ENCODE measurements around the gene AKAP6.

The AKAP6 gene

DNA sequence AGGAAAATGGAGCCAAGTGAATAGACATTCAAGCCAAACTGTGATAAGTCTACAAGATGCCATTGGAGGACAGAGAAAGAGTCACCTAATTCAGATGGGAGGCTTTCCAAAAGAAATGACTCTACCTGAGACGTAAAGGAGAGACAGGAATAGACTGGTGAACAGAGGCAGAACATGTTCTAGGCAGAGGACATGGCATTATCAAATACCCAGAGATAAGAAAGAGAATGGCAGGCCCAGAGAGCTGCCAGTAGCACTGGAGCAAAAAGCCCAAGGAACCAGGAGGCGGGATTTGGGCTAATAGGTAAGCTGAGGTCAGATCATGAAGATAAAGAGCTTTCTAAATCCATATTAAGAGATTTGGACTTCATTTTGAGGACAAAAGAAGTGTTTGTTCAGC is 207.1 kb downstream of the AKAP6 start:
- no peak overlapping the region for H3K4me3 Mint-ChIP-seq
- ATAC-seq (replicated peaks) = no peak
- no peak overlapping the region for H3K27ac Mint-ChIP-seq
- no peaks in the 10 kb centered on the region for H3K4me1 Mint-ChIP-seq
- H3K36me3 Mint-ChIP-seq = no peaks in the 10 kb centered on the region
- no peaks in the 10 kb centered on the region for H3K9me3 Mint-ChIP-seq
- DNase-seq = no peak
- H3K27me3 Mint-ChIP-seq = no peaks in the 10 kb centered on the region

- H3K36me3 Mint-ChIP-seq = no peaks in the 10 kb centered on the region
- no peaks in the 10 kb centered on the region for H3K27me3 Mint-ChIP-seq
- no peaks in the 10 kb centered on the region for H3K4me1 Mint-ChIP-seq
- no peak overlapping the region for H3K4me3 Mint-ChIP-seq
- no peaks in the 10 kb centered on the region for H3K9me3 Mint-ChIP-seq
- DNase-seq (no peak), ATAC-seq (replicated peaks) (no peak)
- H3K27ac Mint-ChIP-seq = no peak overlapping the region
Measured at GRCh38 chr14:32537166-32537565, 208.1 kb downstream of the AKAP6 start.

GRCh38 chr14:32542507-32542906 is 213.4 kb downstream of the AKAP6 start:
- H3K27ac Mint-ChIP-seq = no peak overlapping the region
- no peaks in the 10 kb centered on the region for H3K4me1 Mint-ChIP-seq
- no peaks in the 10 kb centered on the region for H3K9me3 Mint-ChIP-seq
- no peak for DNase-seq
- no peak for ATAC-seq (replicated peaks)
- H3K27me3 Mint-ChIP-seq = no peaks in the 10 kb centered on the region
- no peak overlapping the region for H3K4me3 Mint-ChIP-seq
- H3K36me3 Mint-ChIP-seq = no peaks in the 10 kb centered on the region

GRCh38 chr14:32545095-32545494 is 216.0 kb downstream of the AKAP6 start:
- no peaks in the 10 kb centered on the region for H3K36me3 Mint-ChIP-seq
- no peak overlapping the region for H3K27ac Mint-ChIP-seq
- no peaks in the 10 kb centered on the region for H3K4me1 Mint-ChIP-seq
- H3K4me3 Mint-ChIP-seq = no peak overlapping the region
- ATAC-seq (replicated peaks) = no peak
- no peaks in the 10 kb centered on the region for H3K27me3 Mint-ChIP-seq
- no peaks in the 10 kb centered on the region for H3K9me3 Mint-ChIP-seq
- no peak for DNase-seq

- H3K27me3 Mint-ChIP-seq = no peaks in the 10 kb centered on the region
- no peak overlapping the region for H3K4me3 Mint-ChIP-seq
- no peaks in the 10 kb centered on the region for H3K36me3 Mint-ChIP-seq
Measured at GRCh38 chr14:32545506-32546210, 216.6 kb downstream of the AKAP6 start.

GRCh38 chr14:32546246-32546645 is 217.1 kb downstream of the AKAP6 start:
- DNase-seq (no peak), ATAC-seq (replicated peaks) (no peak)
- Mint-ChIP-seq H3K36me3 (no peaks in the 10 kb centered on the region), H3K27me3 (no peaks in the 10 kb centered on the region), H3K4me3 (no peak overlapping the region), H3K9me3 (no peaks in the 10 kb centered on the region), H3K4me1 (no peaks in the 10 kb centered on the region), H3K27ac (no peak overlapping the region)

More at GRCh38 chr14:32545506-32546210, 216.6 kb downstream of the AKAP6 start:
- Mint-ChIP-seq H3K27ac (no peak overlapping the region), H3K4me1 (no peaks in the 10 kb centered on the region), H3K9me3 (no peaks in the 10 kb centered on the region)
- ATAC-seq (replicated peaks) (no peak), DNase-seq (no peak)

DNA sequence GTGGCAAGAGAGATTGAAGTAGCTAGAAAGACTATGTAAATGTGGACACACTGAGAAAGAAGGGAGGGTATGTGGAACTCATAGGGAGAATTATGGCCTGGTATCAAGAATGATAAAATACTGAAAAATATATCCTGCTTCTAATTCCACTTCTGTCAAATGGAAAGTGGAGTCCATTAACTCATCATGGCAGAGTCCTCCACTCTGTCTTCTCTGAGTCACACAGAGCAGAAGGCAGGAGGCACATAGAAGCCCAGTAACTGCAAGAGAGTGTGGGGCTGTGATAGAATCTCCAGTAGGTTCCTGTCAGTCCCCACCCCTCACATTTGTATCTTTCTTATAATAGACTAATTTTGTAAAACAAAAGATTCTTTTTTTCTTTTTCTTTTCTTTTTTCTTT is 223.7 kb downstream of the AKAP6 start:
- no peak overlapping the region for H3K4me3 Mint-ChIP-seq
- ATAC-seq (replicated peaks) (no peak), DNase-seq (no peak)
- H3K9me3 Mint-ChIP-seq = no peaks in the 10 kb centered on the region
- no peaks in the 10 kb centered on the region for H3K36me3 Mint-ChIP-seq
- no peaks in the 10 kb centered on the region for H3K4me1 Mint-ChIP-seq
- H3K27ac Mint-ChIP-seq = no peak overlapping the region
- no peaks in the 10 kb centered on the region for H3K27me3 Mint-ChIP-seq

DNA sequence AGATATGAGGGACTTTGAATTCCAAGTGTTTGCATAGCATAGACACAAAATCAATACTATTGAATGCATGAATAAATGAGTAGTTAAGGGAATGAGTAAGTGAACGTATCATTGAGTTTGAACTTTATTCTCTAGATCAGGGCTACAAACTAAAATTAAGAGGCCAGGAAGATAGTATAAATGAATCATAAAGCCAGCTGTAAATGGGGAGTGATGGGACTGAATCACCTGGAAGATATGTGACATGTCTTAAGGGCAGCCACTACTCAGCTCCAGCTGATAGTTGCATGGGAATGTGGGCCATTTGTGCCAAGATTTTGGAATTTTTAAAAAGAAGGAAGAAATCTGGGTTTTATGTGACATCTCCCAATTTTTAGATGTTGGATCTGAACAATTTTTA is 229.9 kb downstream of the AKAP6 start:
- DNase-seq = no peak
- Mint-ChIP-seq H3K27ac (no peak overlapping the region), H3K4me1 (no peaks in the 10 kb centered on the region), H3K9me3 (no peaks in the 10 kb centered on the region), H3K27me3 (no peaks in the 10 kb centered on the region), H3K4me3 (no peak overlapping the region), H3K36me3 (no peaks in the 10 kb centered on the region)
- no peak for ATAC-seq (replicated peaks)

DNA sequence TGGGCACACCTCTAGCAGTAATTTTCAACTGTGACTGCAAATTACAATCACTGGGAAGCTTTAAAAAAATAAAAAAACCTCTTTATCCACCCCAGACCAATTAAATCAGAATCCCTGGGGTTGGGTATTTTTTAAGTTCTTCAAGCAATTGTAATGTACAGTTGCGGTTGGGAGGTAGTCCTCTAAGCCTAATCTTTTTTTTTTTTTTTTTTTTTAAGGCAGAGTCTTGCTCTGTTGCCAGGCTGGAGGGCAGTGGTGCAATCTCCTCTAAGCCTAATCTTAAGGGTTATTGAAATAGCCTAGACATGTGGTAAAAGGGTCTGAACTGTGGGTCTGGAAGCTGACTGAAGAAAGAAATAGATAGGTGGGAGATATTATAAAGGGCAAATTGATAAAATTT is 230.5 kb downstream of the AKAP6 start:
- no peak for ATAC-seq (replicated peaks)
- H3K36me3 Mint-ChIP-seq = no peaks in the 10 kb centered on the region
- H3K27me3 Mint-ChIP-seq = no peaks in the 10 kb centered on the region
- peaks cover 0 to 2% of the 10 kb centered on the region in 2 donors for H3K4me1 Mint-ChIP-seq
- DNase-seq = no peak
- H3K27ac Mint-ChIP-seq = no peak overlapping the region
- H3K4me3 Mint-ChIP-seq = no peak overlapping the region
- no peaks in the 10 kb centered on the region for H3K9me3 Mint-ChIP-seq

DNA sequence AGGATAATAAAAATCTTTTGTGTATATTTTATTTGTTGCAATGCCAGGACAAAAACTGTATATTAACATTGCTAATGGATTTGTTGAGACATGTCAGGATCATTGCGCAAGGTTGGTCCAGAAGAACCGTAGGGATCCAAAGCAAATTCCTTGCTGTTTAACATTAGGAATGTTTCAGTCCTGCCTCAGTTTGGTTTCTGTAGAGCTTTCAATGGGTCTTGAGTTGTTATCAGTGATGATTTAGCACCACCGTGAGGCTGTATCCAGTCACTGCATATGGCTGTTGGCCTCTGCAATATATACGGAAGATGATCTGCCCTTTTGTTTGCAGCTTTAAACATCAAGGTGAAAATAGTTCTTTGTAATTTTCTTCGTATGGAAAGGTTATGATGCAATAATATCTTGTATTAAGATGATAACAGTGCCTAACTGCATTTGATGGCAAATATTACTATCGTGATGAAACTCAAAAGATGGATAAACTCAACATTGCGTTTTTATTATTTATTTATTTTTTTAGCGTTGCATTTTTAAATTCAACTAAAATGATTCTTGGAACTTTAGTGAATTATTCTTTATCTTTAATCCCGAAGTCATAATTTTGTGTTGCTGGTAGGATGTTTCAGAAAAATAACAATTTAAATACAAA is 231.2 kb downstream of the AKAP6 start:
- Mint-ChIP-seq H3K27me3 (no peaks in the 10 kb centered on the region), H3K4me3 (no peak overlapping the region), H3K27ac (no peak overlapping the region), H3K9me3 (no peaks in the 10 kb centered on the region), H3K4me1 (peaks cover 0 to 3% of the 10 kb centered on the region in 2 donors), H3K36me3 (no peaks in the 10 kb centered on the region)
- ATAC-seq (replicated peaks) (peak; percentile 69 to 71), DNase-seq (no peak)

- Mint-ChIP-seq H3K27me3 (no peaks in the 10 kb centered on the region), H3K4me3 (no peak overlapping the region), H3K36me3 (no peaks in the 10 kb centered on the region), H3K9me3 (no peaks in the 10 kb centered on the region), H3K4me1 (peaks cover 0 to 4% of the 10 kb centered on the region in 2 donors), H3K27ac (no peak overlapping the region)
- DNase-seq = no peak
- no peak for ATAC-seq (replicated peaks)
Measured at GRCh38 chr14:32561520-32561919, 232.4 kb downstream of the AKAP6 start.

GRCh38 chr14:32564596-32564995 is 235.5 kb downstream of the AKAP6 start:
- Mint-ChIP-seq H3K4me1 (peaks cover 0 to 4% of the 10 kb centered on the region in 2 donors), H3K36me3 (no peaks in the 10 kb centered on the region), H3K27ac (no peak overlapping the region), H3K4me3 (no peak overlapping the region), H3K27me3 (no peaks in the 10 kb centered on the region), H3K9me3 (no peaks in the 10 kb centered on the region)
- ATAC-seq (replicated peaks) (no peak), DNase-seq (no peak)

DNA sequence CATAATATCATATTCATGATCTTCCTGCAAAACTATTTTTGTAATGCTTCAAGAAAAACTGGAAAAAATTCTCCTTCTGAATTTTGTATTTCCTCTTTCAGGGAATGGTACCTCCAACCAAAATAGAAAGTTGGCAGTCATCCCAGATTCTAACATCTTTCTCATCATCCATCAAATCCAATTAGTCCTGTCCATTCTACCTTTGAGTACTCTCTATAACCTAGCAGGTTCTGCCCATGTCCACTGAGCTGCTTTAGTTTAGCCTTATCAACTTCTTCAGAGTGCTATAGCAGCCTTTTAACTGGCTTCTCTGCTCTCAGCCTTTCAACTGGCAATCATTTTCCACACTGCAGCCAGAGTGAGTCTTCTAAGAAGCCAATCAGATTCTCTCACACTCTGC is 236.2 kb downstream of the AKAP6 start:
- DNase-seq (no peak), ATAC-seq (replicated peaks) (no peak)
- Mint-ChIP-seq H3K4me3 (no peak overlapping the region), H3K36me3 (no peaks in the 10 kb centered on the region), H3K27me3 (no peaks in the 10 kb centered on the region), H3K4me1 (peaks cover 0 to 4% of the 10 kb centered on the region in 2 donors), H3K27ac (no peak overlapping the region), H3K9me3 (no peaks in the 10 kb centered on the region)

- H3K4me3 Mint-ChIP-seq = no peak overlapping the region
- peaks cover 0 to 4% of the 10 kb centered on the region in 2 donors for H3K4me1 Mint-ChIP-seq
- DNase-seq = no peak
- no peaks in the 10 kb centered on the region for H3K36me3 Mint-ChIP-seq
- H3K27me3 Mint-ChIP-seq = peaks cover 0 to 4% of the 10 kb centered on the region in 2 donors
- no peaks in the 10 kb centered on the region for H3K9me3 Mint-ChIP-seq
- H3K27ac Mint-ChIP-seq = no peak overlapping the region
- no peak for ATAC-seq (replicated peaks)
Measured at GRCh38 chr14:32567543-32568384, 238.7 kb downstream of the AKAP6 start.

GRCh38 chr14:32571551-32571950 is 242.5 kb downstream of the AKAP6 start:
- Mint-ChIP-seq H3K9me3 (no peaks in the 10 kb centered on the region), H3K4me3 (no peak overlapping the region), H3K4me1 (no peaks in the 10 kb centered on the region), H3K27ac (no peak overlapping the region), H3K27me3 (peaks cover 5 to 10% of the 10 kb centered on the region in 2 donors), H3K36me3 (no peaks in the 10 kb centered on the region)
- DNase-seq (no peak), ATAC-seq (replicated peaks) (no peak)

All from stimulated activated naive B cell treated with anti-CD40 and anti-IgM and Interleukin-4, amounts not matched to agents 10 μg/mL and 1 μg/mL and 100 μg/mL, for 72 hours (primary cell).